ENCODE data around the gene TMEM250.

TMEM250 gene

GRCh38 chr9:136143215-136144001 is 24.7 kb upstream of the TMEM250 start:
- TF ChIP-seq CTCF (IDR thresholded peaks at IDR 0.05; ENCODE audit: low read depth, low read length, missing control alignments) = peak; percentile 38
- DNase-seq (ENCODE audit: low read depth) = no peak
- in situ Hi-C loops (cut with HindIII; ENCODE audit: low sequenced_read_pairs) = no loop called here
- H3K4me3 ChIP-seq (ENCODE audit: low read depth, low read length) = no peak overlapping the region

- no peak for DNase-seq (ENCODE audit: low read depth)
- H3K4me3 ChIP-seq (ENCODE audit: low read depth, low read length) = no peak overlapping the region
- no peak for TF ChIP-seq CTCF (IDR thresholded peaks at IDR 0.05; ENCODE audit: low read depth, low read length, missing control alignments)
- in situ Hi-C loops (cut with HindIII; ENCODE audit: low sequenced_read_pairs) = no loop called here
Observed at GRCh38 chr9:136142859-136143214, 24.2 kb upstream of the TMEM250 start.

GRCh38 chr9:136142414-136142796 is 23.7 kb upstream of the TMEM250 start:
- no peak for TF ChIP-seq CTCF (IDR thresholded peaks at IDR 0.05; ENCODE audit: low read depth, low read length, missing control alignments)
- no peak overlapping the region for H3K4me3 ChIP-seq (ENCODE audit: low read depth, low read length)
- no peak for DNase-seq (ENCODE audit: low read depth)
- in situ Hi-C loops (cut with HindIII; ENCODE audit: low sequenced_read_pairs) = no loop called here

GRCh38 chr9:136141682-136142413 is 23.2 kb upstream of the TMEM250 start:
- DNase-seq (ENCODE audit: low read depth) = no peak
- H3K4me3 ChIP-seq (ENCODE audit: low read depth, low read length) = no peak overlapping the region
- in situ Hi-C loops (cut with HindIII; ENCODE audit: low sequenced_read_pairs) = no loop called here
- no peak for TF ChIP-seq CTCF (IDR thresholded peaks at IDR 0.05; ENCODE audit: low read depth, low read length, missing control alignments)

- in situ Hi-C loops (cut with HindIII; ENCODE audit: low sequenced_read_pairs) = no loop called here
- H3K4me3 ChIP-seq (ENCODE audit: low read depth, low read length) = no peak overlapping the region
- TF ChIP-seq CTCF (IDR thresholded peaks at IDR 0.05; ENCODE audit: low read depth, low read length, missing control alignments) = no peak
- DNase-seq (ENCODE audit: low read depth) = no peak
Observed at GRCh38 chr9:136140966-136141365, 22.3 kb upstream of the TMEM250 start.

- no peak overlapping the region for H3K4me3 ChIP-seq (ENCODE audit: low read depth, low read length)
- in situ Hi-C loops (cut with HindIII; ENCODE audit: low sequenced_read_pairs) = no loop called here
- no peak for DNase-seq (ENCODE audit: low read depth)
- TF ChIP-seq CTCF (IDR thresholded peaks at IDR 0.05; ENCODE audit: low read depth, low read length, missing control alignments) = no peak
Observed at GRCh38 chr9:136140046-136140445, 21.4 kb upstream of the TMEM250 start.
